Sigmoid colon (tissue), 7 donors: ENCODE measurements around the gene TMTC1. TPM values are rescaled to one million over a fixed set of nuclear protein-coding genes. Genes with fewer than 3 reads are reported as not detected.

Experiments used
- DNase-seq: peaks from one replicate; pipeline ENCODE4 v3.0.0-alpha.2; 2019
- H3K27ac ChIP-seq, 4 donors: fragments of 200-600 bp; sonication (generic); one replicate each; pipeline ENCODE4 v1.5.1; 2016 to 2019; ENCODE audit warnings: mild to moderate bottlenecking in 1 of 4
- H3K27me3 ChIP-seq, 3 donors: fragments of 200-600 bp; sonication (generic); one replicate each; pipeline ENCODE4 v1.5.1; 2019; ENCODE audit warnings: mild to moderate bottlenecking in 1 of 3
- H3K36me3 ChIP-seq, 4 donors: fragments of 200-600 bp; sonication (generic); one replicate each; pipeline ENCODE4 v1.5.1; 2016 to 2019
- H3K4me1 ChIP-seq, 4 donors: fragments of 200-600 bp; sonication (generic); one replicate each; pipeline ENCODE4 v1.5.1; 2017 to 2019
- H3K4me3 ChIP-seq, 4 donors: fragments of 200-600 bp; sonication (generic); one replicate each; pipeline ENCODE4 v1.5.1; 2017 to 2019; ENCODE audit warnings: mild to moderate bottlenecking in 2 of 4, moderate library complexity in 1 of 4
- H3K9me3 ChIP-seq, 4 donors: fragments of 200-600 bp in 3 of 4; sonication (generic) in 3 of 4; one replicate each; pipeline versions ENCODE4 v1.5.1 to v1.6.1; 2013 to 2019
- CTCF ChIP-seq, 4 experiments: fragments of 450-650 bp in 3 of 4; fragments of 200-600 bp in 1 of 4; IDR thresholded peaks; one replicate each; pipeline ENCODE4 v1.5.1; 2016 to 2019; ENCODE audit warnings: antibody characterized with exemption in 4 of 4, mild to moderate bottlenecking in 3 of 4, moderate library complexity in 2 of 4
- EP300 ChIP-seq, 4 donors: sonication (generic); formaldehyde crosslinking; IDR thresholded peaks; one replicate each; pipeline ENCODE4 v1.6.1; 2017; ENCODE audit warnings: antibody characterized with exemption in 4 of 4
- POLR2A ChIP-seq, 2 donors: fragments of 450-650 bp; IDR thresholded peaks; one replicate each; pipeline ENCODE4 v1.6.1; 2016; ENCODE audit warnings: antibody characterized with exemption in 2 of 2, mild to moderate bottlenecking in 2 of 2, moderate library complexity in 2 of 2
- POLR2AphosphoS5 ChIP-seq, 4 donors: sonication (generic); formaldehyde crosslinking; IDR thresholded peaks; one replicate each; pipeline ENCODE4 v1.6.1; 2017; ENCODE audit warnings: antibody characterized with exemption in 4 of 4
- WGBS, 2 donors: extraction: QIAGEN DNeasy Blood & Tissue Kit; methylation state at CpG; one replicate each; pipeline ENCODE4 v1.1.7; 2013; 5-methylcytosine and 5-hydroxymethylcytosine counted together
- intact Hi-C: fragments of 100-400 bp; cut with DNase I; formaldehyde crosslinking; loops from one replicate; pipeline ENCODE4 v1.15.1; 2023
- polyA plus RNA-seq, 3 donors: library from polyadenylated mRNA; stranded (reverse); fragments of 200-250 nt; gene quantifications; one replicate each; pipeline ENCODE4 v1.2.3, GENCODE V29; 2013
- total RNA-seq, 4 donors: library from RNA; depleted of rRNA; stranded (reverse); fragments of >200 nt; gene quantifications; one replicate each; pipeline ENCODE4 v1.1.0, GENCODE V29; 2016
- donor health status: healthy with polysubstance abuse.
- donor health status: Bipolar disorder and iron deficiency.
- donor health status: healthy.

Gene TMTC1
- total and polyA plus RNA-seq, 7 donors: 0.46 to 77.5 (median 61.5) TPM

DNA sequence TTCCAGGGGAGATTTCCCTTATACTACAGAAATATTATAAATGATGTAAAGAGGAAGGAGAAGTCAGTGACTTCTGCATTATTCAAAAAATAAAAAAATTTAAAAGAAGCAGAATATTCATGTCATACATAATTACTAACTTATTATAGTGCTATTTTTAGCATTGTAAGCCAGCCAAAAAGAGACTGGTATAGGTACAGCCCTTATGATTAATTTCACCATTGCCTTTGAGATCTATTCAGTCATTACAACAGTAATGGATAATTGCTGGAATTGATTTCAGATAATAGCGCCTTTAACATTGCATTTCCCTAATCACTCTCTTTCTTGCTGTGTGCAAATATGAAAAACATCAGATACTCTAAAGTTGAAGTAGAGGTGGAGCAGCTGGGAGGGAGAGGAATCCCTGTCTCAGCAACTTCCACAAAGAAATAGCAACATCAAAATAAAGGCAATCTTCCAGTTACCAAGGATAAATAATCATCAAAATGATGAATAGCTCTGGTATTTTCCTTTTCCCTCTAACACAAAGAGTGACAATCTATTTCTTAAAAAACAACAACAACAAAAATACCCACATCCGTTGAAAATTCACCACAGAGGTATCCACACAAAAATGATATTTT is 214.5 kb downstream of the TMTC1 start:
- WGBS, 2 donors: 82 to 83% methylated on average over 2 of the region's 2 CpGs
- intact Hi-C loops: no loop called here

DNA sequence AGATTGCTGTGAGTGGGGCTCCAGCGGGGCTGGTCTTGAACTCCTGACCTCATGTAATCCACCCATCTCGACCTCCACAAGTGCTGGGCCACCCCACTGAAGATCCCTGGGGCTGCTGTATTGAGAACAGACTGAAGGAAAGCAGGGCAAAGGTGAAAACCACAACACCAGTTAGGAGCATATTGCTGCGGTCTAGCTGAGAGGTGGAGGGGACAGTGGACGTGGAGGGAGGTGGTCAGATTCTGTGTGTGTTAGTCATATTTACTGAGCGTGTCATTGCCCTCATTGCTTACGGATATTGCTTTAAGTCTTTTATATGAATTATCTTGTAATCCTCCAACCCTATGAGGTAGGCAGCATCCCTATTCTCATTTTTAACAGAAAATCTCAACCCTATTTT is 217.3 kb downstream of the TMTC1 start:
- TF ChIP-seq POLR2A (IDR thresholded peaks at IDR 0.05): no peak
- no peak for TF ChIP-seq POLR2AphosphoS5 (IDR thresholded peaks at IDR 0.05)
- TF ChIP-seq EP300 (IDR thresholded peaks at IDR 0.05): no peak
- TF ChIP-seq CTCF (IDR thresholded peaks at IDR 0.05): no peak
- Histone ChIP-seq H3K27me3 (no peaks in the 10 kb centered on the region), H3K9me3 (no peaks in the 10 kb centered on the region), H3K27ac (no peak overlapping the region), H3K36me3 (peaks cover 0 to 6% (median 0%) of the 10 kb centered on the region in 4 donors), H3K4me1 (peaks cover 0 to 24% (median 9%) of the 10 kb centered on the region in 4 donors), H3K4me3 (no peak overlapping the region)
- intact Hi-C loops: no loop called here
- DNase-seq: no peak
- WGBS, 2 donors: 73 to 74% methylated on average over 6 of the region's 6 CpGs

More for the DNA sequence above, 214.5 kb downstream of the TMTC1 start:
- H3K27me3 ChIP-seq: no peaks in the 10 kb centered on the region
- no peaks in the 10 kb centered on the region for H3K9me3 ChIP-seq
- H3K4me3 ChIP-seq: no peak overlapping the region
- H3K4me1 ChIP-seq: peaks cover 0 to 3% (median 0%) of the 10 kb centered on the region in 4 donors
- no peak for DNase-seq
- peaks cover 0 to 17% (median 2%) of the 10 kb centered on the region in 4 donors for H3K36me3 ChIP-seq
- TF ChIP-seq CTCF (IDR thresholded peaks at IDR 0.05) (no peak), POLR2AphosphoS5 (IDR thresholded peaks at IDR 0.05) (no peak), EP300 (IDR thresholded peaks at IDR 0.05) (no peak), POLR2A (IDR thresholded peaks at IDR 0.05) (no peak)
- H3K27ac ChIP-seq: peak overlapping the region in 1 of 4 donors; percentile 21

DNA sequence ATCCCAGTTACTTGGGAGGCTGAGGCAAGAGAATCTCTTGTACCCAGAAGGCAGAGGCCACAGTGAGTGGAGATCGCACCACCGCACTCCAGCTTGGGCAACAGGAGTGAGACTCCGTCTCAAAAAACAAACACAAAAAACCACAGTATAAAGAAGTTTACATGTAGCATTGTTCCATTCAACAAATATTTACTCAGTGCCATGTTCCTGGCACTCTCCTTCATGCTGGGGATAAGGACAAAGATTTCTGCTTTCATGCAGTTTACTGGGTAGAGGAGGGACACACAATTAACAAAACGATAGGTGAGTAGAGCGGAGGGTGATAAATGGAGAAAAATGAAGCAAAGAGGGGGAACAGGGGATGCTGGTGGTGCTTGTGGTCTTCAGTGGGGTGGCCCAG is 218.0 kb downstream of the TMTC1 start:
- no peaks in the 10 kb centered on the region for H3K9me3 ChIP-seq
- no peaks in the 10 kb centered on the region for H3K27me3 ChIP-seq
- H3K4me3 ChIP-seq: no peak overlapping the region
- intact Hi-C loops: no loop called here
- TF ChIP-seq POLR2AphosphoS5 (IDR thresholded peaks at IDR 0.05) (no peak), CTCF (IDR thresholded peaks at IDR 0.05) (no peak), EP300 (IDR thresholded peaks at IDR 0.05) (no peak), POLR2A (IDR thresholded peaks at IDR 0.05) (no peak)
- peaks cover 0 to 24% (median 9%) of the 10 kb centered on the region in 4 donors for H3K4me1 ChIP-seq
- DNase-seq: no peak
- H3K27ac ChIP-seq: no peak overlapping the region
- 68 to 89% methylated on average over 5 of the region's 5 CpGs for WGBS, 2 donors
- H3K36me3 ChIP-seq: no peaks in the 10 kb centered on the region

DNA sequence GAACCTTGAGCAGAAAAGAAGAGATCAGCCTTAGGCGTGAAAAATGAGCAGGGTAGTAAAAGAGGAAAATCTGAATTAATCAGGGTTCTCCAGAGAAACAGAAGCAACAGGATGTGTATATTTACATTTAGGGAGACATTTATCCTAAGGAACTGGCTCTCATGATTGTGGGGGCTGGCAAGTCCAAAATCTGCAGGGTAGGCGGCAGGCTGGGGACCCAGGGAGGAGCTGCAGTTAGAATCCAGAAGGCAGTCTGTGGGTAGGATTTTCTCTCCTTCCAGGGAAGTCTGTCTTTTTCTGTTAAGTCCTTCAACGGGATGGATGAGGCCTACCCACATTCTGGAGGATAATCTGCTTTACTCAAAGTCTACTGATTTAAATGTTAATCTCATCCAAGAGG is 218.8 kb downstream of the TMTC1 start:
- intact Hi-C loops: no loop called here
- H3K36me3 ChIP-seq: no peaks in the 10 kb centered on the region
- H3K9me3 ChIP-seq: no peaks in the 10 kb centered on the region
- H3K4me3 ChIP-seq: no peak overlapping the region
- no peak overlapping the region for H3K27ac ChIP-seq
- H3K4me1 ChIP-seq: peaks cover 0 to 24% (median 9%) of the 10 kb centered on the region in 4 donors
- 90 to 94% methylated on average over 3 of the region's 3 CpGs for WGBS, 2 donors
- TF ChIP-seq EP300 (IDR thresholded peaks at IDR 0.05): no peak
- TF ChIP-seq POLR2AphosphoS5 (IDR thresholded peaks at IDR 0.05): no peak
- DNase-seq: no peak
- no peaks in the 10 kb centered on the region for H3K27me3 ChIP-seq

GRCh38 chr12:29563636-29564035 is 220.1 kb downstream of the TMTC1 start:
- 11 to 32% methylated on average over 10 of the region's 10 CpGs for WGBS, 2 donors
- H3K36me3 ChIP-seq: no peaks in the 10 kb centered on the region
- no peaks in the 10 kb centered on the region for H3K9me3 ChIP-seq
- no peaks in the 10 kb centered on the region for H3K27me3 ChIP-seq
- DNase-seq: no peak
- peak overlapping the region in 2 of 4 donors; percentile 10 to 11 for H3K4me3 ChIP-seq
- intact Hi-C loops: no loop called here
- H3K4me1 ChIP-seq: peaks cover 0 to 29% (median 12%) of the 10 kb centered on the region in 4 donors
- H3K27ac ChIP-seq: peak overlapping the region in 3 of 4 donors; percentile 26 to 67 (median 53)
- TF ChIP-seq EP300 (IDR thresholded peaks at IDR 0.05) (no peak), POLR2A (IDR thresholded peaks at IDR 0.05) (no peak), CTCF (IDR thresholded peaks at IDR 0.05) (no peak), POLR2AphosphoS5 (IDR thresholded peaks at IDR 0.05) (no peak)
